Testis (tissue), 2 donors: ENCODE data around the gene TEKT3.

ENCODE experiments used
- POLR2A ChIP-seq: fragments of 450-650 bp; IDR thresholded peaks from one replicate; pipeline ENCODE4 v1.6.1; 2017; ENCODE audit warnings: antibody characterized with exemption, mild to moderate bottlenecking, moderate library complexity
- TF ChIP-seq, protein P1 (sequence below), 3 experiments: fragments of 450-650 bp in 2 of 3; fragments of 200-600 bp in 1 of 3; sonication (generic) in 1 of 3; IDR thresholded peaks; one replicate each; pipeline ENCODE4 v1.5.1; 2016 to 2019; ENCODE audit warnings: antibody characterized with exemption in 3 of 3, mild to moderate bottlenecking in 2 of 3, moderate library complexity in 1 of 3

DNA sequence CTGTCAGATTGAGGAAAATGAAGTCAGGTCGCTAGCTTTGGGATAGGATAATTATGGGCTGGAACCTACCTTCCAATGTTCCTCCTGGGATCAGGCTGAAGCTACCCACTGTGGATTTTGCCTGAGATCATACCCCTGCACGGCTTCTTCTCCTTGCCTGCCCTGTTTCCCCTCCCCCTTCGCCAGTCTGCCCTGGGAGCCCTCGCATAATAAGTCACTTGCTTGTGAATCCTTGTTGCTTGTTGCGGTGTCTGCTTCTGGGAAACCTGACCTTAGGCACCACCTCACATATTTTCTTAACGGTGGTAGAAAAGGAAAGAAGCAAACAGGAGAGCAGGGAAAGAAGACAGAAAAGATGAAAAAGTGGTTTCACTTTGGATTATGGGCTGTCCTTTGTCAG, 63.0 kb downstream of the TEKT3 start:
- TF ChIP-seq, protein P1, sequence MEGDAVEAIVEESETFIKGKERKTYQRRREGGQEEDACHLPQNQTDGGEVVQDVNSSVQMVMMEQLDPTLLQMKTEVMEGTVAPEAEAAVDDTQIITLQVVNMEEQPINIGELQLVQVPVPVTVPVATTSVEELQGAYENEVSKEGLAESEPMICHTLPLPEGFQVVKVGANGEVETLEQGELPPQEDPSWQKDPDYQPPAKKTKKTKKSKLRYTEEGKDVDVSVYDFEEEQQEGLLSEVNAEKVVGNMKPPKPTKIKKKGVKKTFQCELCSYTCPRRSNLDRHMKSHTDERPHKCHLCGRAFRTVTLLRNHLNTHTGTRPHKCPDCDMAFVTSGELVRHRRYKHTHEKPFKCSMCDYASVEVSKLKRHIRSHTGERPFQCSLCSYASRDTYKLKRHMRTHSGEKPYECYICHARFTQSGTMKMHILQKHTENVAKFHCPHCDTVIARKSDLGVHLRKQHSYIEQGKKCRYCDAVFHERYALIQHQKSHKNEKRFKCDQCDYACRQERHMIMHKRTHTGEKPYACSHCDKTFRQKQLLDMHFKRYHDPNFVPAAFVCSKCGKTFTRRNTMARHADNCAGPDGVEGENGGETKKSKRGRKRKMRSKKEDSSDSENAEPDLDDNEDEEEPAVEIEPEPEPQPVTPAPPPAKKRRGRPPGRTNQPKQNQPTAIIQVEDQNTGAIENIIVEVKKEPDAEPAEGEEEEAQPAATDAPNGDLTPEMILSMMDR (IDR thresholded peaks at IDR 0.05): no peak
- TF ChIP-seq POLR2A: no peak
